Stimulated activated CD4-positive, alpha-beta T cell treated with anti-CD3 and anti-CD28 coated beads, Interleukin-2, amount 100 ng/mL, for 48 hours (primary cell): ENCODE measurements around the gene TLL2.

Experiments
- DNase-seq, 2 donors: peaks; one replicate each; pipeline ENCODE4 v3.0.0-alpha.2; 2020

TLL2 gene

GRCh38 chr10:96346295-96346694 lies 167.4 kb downstream of the TLL2 start:
- no peak for DNase-seq

- no peak for DNase-seq
Observed at GRCh38 chr10:96345222-96345621, 168.5 kb downstream of the TLL2 start.

- no peak for DNase-seq
Observed at GRCh38 chr10:96344178-96344577, 169.5 kb downstream of the TLL2 start.

GRCh38 chr10:96342402-96342801 lies 171.3 kb downstream of the TLL2 start:
- DNase-seq = no peak

- DNase-seq = no peak
Observed at GRCh38 chr10:96341219-96342182, 172.2 kb downstream of the TLL2 start.

- DNase-seq = peak; percentile 55 to 61
Observed at GRCh38 chr10:96339956-96340904, 173.5 kb downstream of the TLL2 start.

GRCh38 chr10:96339383-96339782 lies 174.3 kb downstream of the TLL2 start:
- DNase-seq = no peak

- no peak for DNase-seq
Observed at GRCh38 chr10:96338279-96338925, 175.3 kb downstream of the TLL2 start.

GRCh38 chr10:96337106-96337505 lies 176.6 kb downstream of the TLL2 start:
- DNase-seq = no peak

GRCh38 chr10:96334616-96335526 lies 178.9 kb downstream of the TLL2 start:
- DNase-seq = peak in 1 of 2 donors; percentile 10

- DNase-seq = no peak
Observed at GRCh38 chr10:96333101-96333500, 180.6 kb downstream of the TLL2 start.

- no peak for DNase-seq
Observed at GRCh38 chr10:96327462-96327861, 186.3 kb downstream of the TLL2 start.

GRCh38 chr10:96325719-96326373 lies 187.9 kb downstream of the TLL2 start:
- no peak for DNase-seq

GRCh38 chr10:96324447-96324846 lies 189.3 kb downstream of the TLL2 start:
- DNase-seq = no peak

GRCh38 chr10:96322275-96322674 lies 191.5 kb downstream of the TLL2 start:
- no peak for DNase-seq

- no peak for DNase-seq
Observed at GRCh38 chr10:96321822-96322221, 191.9 kb downstream of the TLL2 start.

- no peak for DNase-seq
Observed at GRCh38 chr10:96319754-96320474, 193.8 kb downstream of the TLL2 start.

- no peak for DNase-seq
Observed at GRCh38 chr10:96317067-96317833, 196.5 kb downstream of the TLL2 start.
